Central memory CD8-positive, alpha-beta T cell (primary cell): Measurements from ENCODE around the gene NSFL1C.

Source experiments
- ATAC-seq: fragments of 150-1000 bp; cut with Tn5 transposase; replicated peaks from 2 replicates; pipeline ENCODE4 v1.10.0; 2022; ENCODE audit warnings: mild to moderate bottlenecking, moderate FRiP score, moderate number of reproducible peaks; ENCODE audit not compliant: poor library complexity, severe bottlenecking; ENCODE audit errors: extremely low read depth
- DNase-seq, 2 donors: peaks; one replicate each; pipeline ENCODE4 v3.0.0; 2021; ENCODE audit warnings: low spot score in 2 of 2
- H3K27ac Mint-ChIP-seq: one replicate; pipeline ENCODE4 v1.8.0; 2022; ENCODE audit warnings: low read depth, mild to moderate bottlenecking, moderate library complexity, mixed read lengths
- H3K27me3 Mint-ChIP-seq: one replicate; pipeline ENCODE4 v1.8.0; 2022; ENCODE audit warnings: mixed read lengths
- H3K36me3 Mint-ChIP-seq: one replicate; pipeline ENCODE4 v1.8.0; 2022; ENCODE audit warnings: mild to moderate bottlenecking, moderate library complexity, mixed read lengths; ENCODE audit not compliant: insufficient read depth
- H3K4me1 Mint-ChIP-seq: one replicate; pipeline ENCODE4 v1.8.0; 2022; ENCODE audit warnings: mixed read lengths
- H3K4me3 Mint-ChIP-seq: one replicate; pipeline ENCODE4 v1.8.0; 2022; ENCODE audit warnings: mild to moderate bottlenecking, moderate library complexity, mixed read lengths
- H3K9me3 Mint-ChIP-seq: one replicate; pipeline ENCODE4 v1.8.0; 2022; ENCODE audit warnings: mixed read lengths

NSFL1C gene

GRCh38 chr20:1424336-1424735, 42.3 kb downstream of the NSFL1C start:
- no peak overlapping the region for H3K27ac Mint-ChIP-seq
- H3K36me3 Mint-ChIP-seq: no peaks in the 10 kb centered on the region

GRCh38 chr20:1423625-1424106, 43.0 kb downstream of the NSFL1C start:
- H3K27me3 Mint-ChIP-seq: peaks cover 64% of the 10 kb centered on the region
- H3K4me1 Mint-ChIP-seq: no peaks in the 10 kb centered on the region
- no peaks in the 10 kb centered on the region for H3K36me3 Mint-ChIP-seq
- no peak overlapping the region for H3K4me3 Mint-ChIP-seq
- peak; percentile 36 for ATAC-seq
- no peak overlapping the region for H3K27ac Mint-ChIP-seq
- peaks cover 6% of the 10 kb centered on the region for H3K9me3 Mint-ChIP-seq
- no peak for DNase-seq

More at GRCh38 chr20:1424336-1424735, 42.3 kb downstream of the NSFL1C start:
- peaks cover 64% of the 10 kb centered on the region for H3K27me3 Mint-ChIP-seq
- no peaks in the 10 kb centered on the region for H3K4me1 Mint-ChIP-seq
- ATAC-seq: no peak
- no peak overlapping the region for H3K4me3 Mint-ChIP-seq
- DNase-seq: no peak
- H3K9me3 Mint-ChIP-seq: no peaks in the 10 kb centered on the region

DNA sequence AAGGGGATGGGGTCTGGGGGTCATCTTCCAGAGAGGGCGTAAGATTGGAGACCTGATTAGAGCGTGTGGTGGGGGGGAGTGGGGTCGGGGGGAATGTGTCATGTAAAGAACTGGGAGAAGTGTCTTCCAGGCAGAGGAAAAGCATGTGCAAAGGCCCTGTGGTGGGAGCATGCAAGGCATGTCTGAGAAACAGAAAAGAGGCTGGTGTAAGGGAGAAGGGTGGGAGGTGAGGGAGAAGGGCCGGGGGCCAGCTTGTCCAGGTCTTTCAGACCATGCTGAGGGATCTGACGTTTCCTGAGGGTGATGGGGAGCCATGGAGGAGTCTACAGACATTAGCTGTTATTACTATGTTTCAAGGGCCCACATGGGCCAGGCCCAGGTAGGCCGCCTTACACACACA, 43.4 kb downstream of the NSFL1C start:
- H3K9me3 Mint-ChIP-seq: peaks cover 6% of the 10 kb centered on the region

GRCh38 chr20:1422753-1423152, 43.9 kb downstream of the NSFL1C start:
- H3K4me3 Mint-ChIP-seq: no peak overlapping the region
- H3K27me3 Mint-ChIP-seq: peaks cover 63% of the 10 kb centered on the region
- peaks cover 6% of the 10 kb centered on the region for H3K9me3 Mint-ChIP-seq
- H3K27ac Mint-ChIP-seq: no peak overlapping the region
- H3K4me1 Mint-ChIP-seq: no peaks in the 10 kb centered on the region
- ATAC-seq (no peak), DNase-seq (no peak)
- H3K36me3 Mint-ChIP-seq: no peaks in the 10 kb centered on the region

More for the DNA sequence above, 43.4 kb downstream of the NSFL1C start:
- Mint-ChIP-seq H3K27ac (no peak overlapping the region), H3K4me1 (no peaks in the 10 kb centered on the region), H3K4me3 (no peak overlapping the region), H3K27me3 (peaks cover 64% of the 10 kb centered on the region), H3K36me3 (no peaks in the 10 kb centered on the region)
- ATAC-seq (no peak), DNase-seq (no peak)

DNA sequence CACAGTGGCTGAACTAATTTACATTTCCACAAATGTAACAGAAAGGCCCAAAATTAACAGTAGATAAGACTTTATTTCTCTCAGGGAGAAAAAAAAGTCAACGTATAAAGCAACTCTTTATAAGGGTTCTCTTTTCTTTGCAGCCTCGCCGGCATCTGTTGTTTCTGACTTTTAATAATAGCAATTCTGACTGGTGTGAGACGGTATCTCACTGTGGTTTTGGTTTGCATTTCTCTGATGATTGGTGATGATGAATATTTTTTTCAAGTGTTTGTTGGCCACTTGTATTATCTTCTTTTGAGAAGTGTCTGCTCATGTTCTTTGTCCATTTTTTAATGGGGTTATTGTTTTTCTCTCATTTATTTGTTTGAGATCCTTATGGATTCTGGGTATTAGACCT, 46.6 kb downstream of the NSFL1C start:
- no peaks in the 10 kb centered on the region for H3K4me1 Mint-ChIP-seq
- no peak overlapping the region for H3K4me3 Mint-ChIP-seq
- no peak for DNase-seq
- ATAC-seq: no peak
- peaks cover 6% of the 10 kb centered on the region for H3K9me3 Mint-ChIP-seq
- H3K36me3 Mint-ChIP-seq: no peaks in the 10 kb centered on the region
- no peak overlapping the region for H3K27ac Mint-ChIP-seq
- H3K27me3 Mint-ChIP-seq: peaks cover 49% of the 10 kb centered on the region

GRCh38 chr20:1418350-1418749, 48.3 kb downstream of the NSFL1C start:
- Mint-ChIP-seq H3K4me3 (no peak overlapping the region), H3K4me1 (no peaks in the 10 kb centered on the region)
- DNase-seq: no peak

DNA sequence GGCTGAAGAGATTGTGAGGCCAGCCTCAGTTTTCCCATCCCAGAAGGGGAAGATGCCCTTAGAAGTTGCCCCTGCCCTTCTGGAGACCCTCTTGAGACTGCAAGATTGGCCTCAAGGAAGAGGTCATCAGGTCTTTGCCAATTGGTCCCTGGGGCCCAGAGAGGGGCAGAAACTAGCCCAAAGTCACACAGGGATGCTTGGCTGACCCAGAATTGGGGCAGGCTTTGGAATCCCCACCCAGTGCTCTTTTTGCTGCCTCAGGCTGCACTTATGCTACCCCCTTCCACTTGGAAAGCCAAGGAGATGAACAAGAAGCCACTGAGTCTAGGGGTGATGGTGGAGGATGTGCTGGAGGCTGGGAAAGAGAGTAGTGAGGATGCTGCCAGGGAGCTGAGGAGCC, 48.9 kb downstream of the NSFL1C start:
- H3K27ac Mint-ChIP-seq: no peak overlapping the region
- no peak overlapping the region for H3K4me3 Mint-ChIP-seq
- peaks cover 45% of the 10 kb centered on the region for H3K27me3 Mint-ChIP-seq
- no peak for DNase-seq
- H3K4me1 Mint-ChIP-seq: no peaks in the 10 kb centered on the region
- ATAC-seq: no peak
- no peaks in the 10 kb centered on the region for H3K36me3 Mint-ChIP-seq
- peaks cover 6% of the 10 kb centered on the region for H3K9me3 Mint-ChIP-seq

More at GRCh38 chr20:1418350-1418749, 48.3 kb downstream of the NSFL1C start:
- Mint-ChIP-seq H3K27me3 (peaks cover 50% of the 10 kb centered on the region), H3K27ac (no peak overlapping the region), H3K36me3 (no peaks in the 10 kb centered on the region), H3K9me3 (peaks cover 6% of the 10 kb centered on the region)
- ATAC-seq: no peak

DNA sequence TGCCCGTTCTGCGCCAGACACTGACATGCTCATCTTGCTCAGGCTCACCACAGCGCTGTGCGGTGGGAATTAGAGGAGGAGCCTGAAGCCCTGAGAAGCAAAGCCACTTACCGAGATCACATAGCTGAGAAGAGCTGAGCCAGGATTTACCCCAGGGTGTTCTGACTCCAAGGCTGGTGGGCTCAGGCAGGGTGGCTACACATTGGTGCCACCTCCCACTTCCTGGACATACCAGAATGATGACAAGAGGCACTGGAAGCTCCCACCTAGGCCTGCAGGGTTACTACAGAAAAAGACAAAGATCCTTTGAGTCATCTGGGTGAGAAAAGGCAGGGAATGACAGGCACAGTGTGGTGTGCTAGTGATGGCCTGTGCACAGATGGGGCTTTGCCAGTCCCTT, 49.4 kb downstream of the NSFL1C start:
- DNase-seq (no peak), ATAC-seq (no peak)
- H3K4me3 Mint-ChIP-seq: no peak overlapping the region
- H3K27ac Mint-ChIP-seq: no peak overlapping the region
- no peaks in the 10 kb centered on the region for H3K4me1 Mint-ChIP-seq
- peaks cover 43% of the 10 kb centered on the region for H3K27me3 Mint-ChIP-seq
- H3K9me3 Mint-ChIP-seq: peaks cover 6% of the 10 kb centered on the region
- no peaks in the 10 kb centered on the region for H3K36me3 Mint-ChIP-seq

GRCh38 chr20:1415667-1416468, 50.8 kb downstream of the NSFL1C start:
- no peak for DNase-seq
- Mint-ChIP-seq H3K36me3 (no peaks in the 10 kb centered on the region), H3K4me3 (no peak overlapping the region), H3K27ac (no peak overlapping the region), H3K9me3 (peaks cover 6% of the 10 kb centered on the region), H3K27me3 (peaks cover 51% of the 10 kb centered on the region), H3K4me1 (no peaks in the 10 kb centered on the region)
- no peak for ATAC-seq

- ATAC-seq: no peak
- no peaks in the 10 kb centered on the region for H3K4me1 Mint-ChIP-seq
- no peak overlapping the region for H3K4me3 Mint-ChIP-seq
- peaks cover 60% of the 10 kb centered on the region for H3K27me3 Mint-ChIP-seq
- H3K9me3 Mint-ChIP-seq: peaks cover 6% of the 10 kb centered on the region
- no peak overlapping the region for H3K27ac Mint-ChIP-seq
- peaks cover 2% of the 10 kb centered on the region for H3K36me3 Mint-ChIP-seq
- DNase-seq: no peak
These were observed 51.7 kb downstream of the NSFL1C start for GRCh38 chr20:1414982-1415381.

DNA sequence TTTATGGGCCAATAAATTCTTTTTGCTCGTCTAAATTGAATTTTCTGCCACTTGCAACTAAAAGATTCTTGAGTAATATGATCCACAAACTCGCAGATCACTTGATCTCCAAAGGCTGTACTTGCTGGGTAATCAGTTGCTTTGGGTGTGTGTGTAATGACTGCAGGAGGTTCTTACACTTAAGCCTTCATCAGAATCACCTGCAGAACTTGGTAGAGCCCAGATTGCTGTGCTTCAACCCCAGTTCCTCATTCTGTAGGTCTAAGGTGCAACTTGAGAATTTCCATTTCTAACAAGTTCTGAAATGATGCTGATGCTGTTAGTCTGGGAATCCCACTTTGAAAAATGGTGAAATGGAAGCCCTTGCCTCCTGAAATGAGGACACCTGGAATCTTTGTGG, 60.8 kb downstream of the NSFL1C start:
- H3K9me3 Mint-ChIP-seq: peaks cover 6% of the 10 kb centered on the region
- H3K36me3 Mint-ChIP-seq: peaks cover 2% of the 10 kb centered on the region
- ATAC-seq (no peak), DNase-seq (no peak)
- no peak overlapping the region for H3K27ac Mint-ChIP-seq
- peaks cover 69% of the 10 kb centered on the region for H3K27me3 Mint-ChIP-seq
- no peak overlapping the region for H3K4me3 Mint-ChIP-seq
- peaks cover 9% of the 10 kb centered on the region for H3K4me1 Mint-ChIP-seq

DNA sequence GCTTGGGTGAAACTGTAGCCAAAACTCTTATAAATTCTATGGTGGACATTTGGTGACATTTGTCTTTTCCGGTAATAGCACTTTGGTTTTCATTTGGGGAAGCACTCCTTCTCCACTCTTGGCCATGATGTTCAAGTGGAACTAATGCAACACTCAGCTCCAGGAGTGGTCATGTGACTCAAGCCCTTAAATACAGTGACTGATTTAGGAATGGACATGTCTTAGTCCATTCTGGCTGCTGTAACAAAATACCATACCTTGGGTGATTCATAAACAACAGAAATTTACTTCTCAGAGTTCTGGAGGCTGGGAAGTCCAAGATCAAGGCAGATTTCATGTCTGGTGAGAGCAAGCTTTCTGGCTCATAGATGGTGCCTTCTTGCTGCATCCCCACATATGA, 63.0 kb downstream of the NSFL1C start:
- Mint-ChIP-seq H3K4me1 (peaks cover 9% of the 10 kb centered on the region), H3K27ac (no peak overlapping the region), H3K9me3 (peaks cover 6% of the 10 kb centered on the region), H3K36me3 (no peaks in the 10 kb centered on the region), H3K27me3 (peaks cover 74% of the 10 kb centered on the region), H3K4me3 (no peak overlapping the region)
- ATAC-seq (no peak), DNase-seq (no peak)

GRCh38 chr20:1402149-1402548, 64.5 kb downstream of the NSFL1C start:
- no peak for DNase-seq
- peaks cover 60% of the 10 kb centered on the region for H3K27me3 Mint-ChIP-seq
- no peaks in the 10 kb centered on the region for H3K36me3 Mint-ChIP-seq
- H3K4me3 Mint-ChIP-seq: no peak overlapping the region
- peaks cover 6% of the 10 kb centered on the region for H3K9me3 Mint-ChIP-seq
- no peak overlapping the region for H3K27ac Mint-ChIP-seq
- no peak for ATAC-seq
- peaks cover 9% of the 10 kb centered on the region for H3K4me1 Mint-ChIP-seq
